HG03139 (cell line): ENCODE data around the gene KIAA1328.
"Not testable (repeated sequence)": the region's sequence is repeated elsewhere in the genome, so short reads cannot be mapped to it uniquely, and the experiment has no call there.

Experiments
- ATAC-seq: cut with Tn5 transposase; IDR thresholded peaks from one replicate; pipeline ENCODE4 v1.9.1; 2021; ENCODE audit not compliant: unreplicated experiment

The KIAA1328 gene

GRCh38 chr18:36821681-36822080 lies 7.2 kb upstream of the KIAA1328 start:
- ATAC-seq = no peak

- ATAC-seq = no peak
Measured at GRCh38 chr18:36825526-36825925, 3.4 kb upstream of the KIAA1328 start.

DNA sequence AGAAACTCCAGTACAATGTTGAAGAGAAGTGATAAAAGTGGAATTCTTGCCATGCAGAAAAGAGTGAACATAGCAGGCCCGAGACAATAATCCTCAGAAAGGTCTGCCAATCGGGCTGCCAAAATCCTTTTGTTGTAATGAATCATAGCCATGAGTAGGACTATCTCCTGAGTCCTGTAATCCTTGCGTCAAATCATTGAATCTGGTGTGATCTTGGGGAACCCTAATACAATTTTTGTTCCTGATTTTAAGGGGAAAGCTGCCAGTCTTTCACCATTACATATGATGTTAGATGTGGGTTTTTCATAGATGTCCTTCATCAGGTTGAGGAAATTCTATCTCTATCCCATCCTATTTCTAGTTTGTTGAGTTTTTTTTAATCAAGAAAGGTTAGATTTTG lies 2.4 kb upstream of the KIAA1328 start:
- ATAC-seq = no peak

GRCh38 chr18:36828157-36828629 lies 734 bp upstream of the KIAA1328 start:
- ATAC-seq = no peak

- ATAC-seq = no peak
Measured at GRCh38 chr18:36829362-36830157, 633 bp downstream of the KIAA1328 start.

GRCh38 chr18:36830158-36830495 lies 1.2 kb downstream of the KIAA1328 start:
- ATAC-seq = no peak

DNA sequence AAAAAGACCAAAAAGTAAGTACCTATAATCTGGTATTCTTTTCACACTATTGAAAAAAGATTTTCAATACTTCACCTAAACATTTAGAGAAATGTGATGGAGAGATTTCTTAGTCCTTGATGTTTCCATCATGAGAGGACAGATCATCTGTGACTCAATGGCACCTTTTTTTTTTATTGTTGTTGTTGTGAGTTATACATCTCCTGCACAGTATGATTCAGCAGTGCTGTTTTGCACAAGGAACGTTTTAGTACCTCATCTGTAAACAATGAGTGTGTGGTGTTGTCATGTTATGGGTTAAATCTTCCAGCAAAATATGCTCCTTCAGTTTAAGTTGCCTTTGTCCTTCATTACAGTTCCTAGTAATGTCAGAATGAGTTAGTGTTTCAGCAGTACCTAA lies 2.2 kb downstream of the KIAA1328 start:
- ATAC-seq = no peak

DNA sequence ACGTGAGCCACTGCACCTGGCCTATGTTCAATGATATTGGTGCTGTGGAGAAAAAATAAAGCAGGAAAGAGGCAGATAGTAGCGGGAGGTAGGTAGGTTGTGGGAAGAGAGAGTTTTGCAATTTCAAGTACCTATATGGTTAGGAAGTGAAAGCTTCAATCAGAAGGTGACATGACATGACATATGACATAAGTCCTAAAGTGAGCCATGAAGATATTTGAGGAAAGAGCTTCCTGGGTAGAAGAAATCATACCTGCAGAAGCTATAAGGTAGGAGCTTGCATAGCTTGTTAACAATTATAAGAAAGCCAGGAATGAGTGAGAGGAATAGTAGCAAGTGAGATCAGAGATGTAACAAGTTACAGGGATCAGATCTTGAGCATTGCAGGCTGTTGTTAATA lies 4.2 kb downstream of the KIAA1328 start:
- ATAC-seq = no peak

DNA sequence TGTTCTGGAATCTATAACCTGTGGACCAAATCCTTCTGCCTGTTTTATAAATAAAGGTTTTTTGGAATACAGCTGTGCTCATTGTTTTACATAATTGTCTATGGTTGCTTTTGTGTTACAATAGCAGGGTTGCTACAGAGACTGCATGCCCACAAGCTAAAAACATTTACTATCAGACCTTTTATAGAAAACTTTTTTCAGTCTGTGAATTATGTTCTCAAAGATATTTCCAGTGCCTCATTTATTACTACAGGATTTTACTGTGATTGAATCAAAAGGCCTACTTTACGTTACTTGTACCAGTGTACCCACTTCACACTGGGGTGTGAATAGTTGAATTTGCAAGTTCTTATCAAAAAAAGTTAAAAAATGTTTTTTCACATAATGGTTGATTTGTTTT lies 7.0 kb downstream of the KIAA1328 start:
- ATAC-seq = no peak

DNA sequence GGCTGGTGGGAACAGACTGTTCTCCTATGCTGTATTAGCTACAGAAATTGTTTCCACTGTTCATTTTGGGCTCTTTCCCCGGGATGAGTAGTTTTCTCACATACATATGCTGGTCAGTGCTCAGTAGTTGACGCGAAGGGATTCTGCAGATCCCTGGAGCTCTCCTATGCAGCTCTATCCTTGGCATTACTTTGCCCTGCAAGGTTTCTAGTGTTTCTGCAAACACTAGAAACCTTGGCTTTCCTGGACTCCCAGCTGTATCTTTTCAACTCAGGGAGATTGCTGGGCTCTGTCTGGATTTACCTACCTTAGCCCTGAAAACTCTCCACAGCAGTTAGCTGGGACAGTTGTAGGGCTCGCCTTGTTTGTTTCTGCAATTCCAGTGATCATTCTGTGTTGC lies 10.9 kb downstream of the KIAA1328 start:
- no peak for ATAC-seq

- ATAC-seq = no peak
Measured at GRCh38 chr18:36843199-36843598, 14.3 kb downstream of the KIAA1328 start.

- no peak for ATAC-seq
Measured at GRCh38 chr18:36843784-36844183, 14.9 kb downstream of the KIAA1328 start.

DNA sequence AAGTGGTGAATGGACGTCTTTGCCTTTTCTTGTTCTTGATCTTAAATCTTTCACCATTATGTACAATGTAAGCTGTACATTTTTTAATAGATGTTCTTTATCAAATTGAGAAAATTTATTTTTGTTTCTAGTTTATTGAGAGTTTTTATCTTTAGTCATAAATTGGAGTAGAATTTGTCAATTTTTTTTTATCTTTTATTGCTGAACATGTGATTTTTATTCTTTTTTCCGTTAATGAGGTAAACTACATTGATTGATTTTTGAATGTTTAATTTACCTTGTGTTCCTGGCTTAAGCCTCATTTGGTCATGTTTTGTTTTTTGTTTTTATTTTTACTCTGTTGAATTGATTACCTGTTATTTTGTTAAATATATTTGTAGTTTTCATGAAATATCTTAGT lies 19.7 kb downstream of the KIAA1328 start:
- ATAC-seq = no peak

GRCh38 chr18:36849288-36850006 lies 20.5 kb downstream of the KIAA1328 start:
- ATAC-seq = no peak

DNA sequence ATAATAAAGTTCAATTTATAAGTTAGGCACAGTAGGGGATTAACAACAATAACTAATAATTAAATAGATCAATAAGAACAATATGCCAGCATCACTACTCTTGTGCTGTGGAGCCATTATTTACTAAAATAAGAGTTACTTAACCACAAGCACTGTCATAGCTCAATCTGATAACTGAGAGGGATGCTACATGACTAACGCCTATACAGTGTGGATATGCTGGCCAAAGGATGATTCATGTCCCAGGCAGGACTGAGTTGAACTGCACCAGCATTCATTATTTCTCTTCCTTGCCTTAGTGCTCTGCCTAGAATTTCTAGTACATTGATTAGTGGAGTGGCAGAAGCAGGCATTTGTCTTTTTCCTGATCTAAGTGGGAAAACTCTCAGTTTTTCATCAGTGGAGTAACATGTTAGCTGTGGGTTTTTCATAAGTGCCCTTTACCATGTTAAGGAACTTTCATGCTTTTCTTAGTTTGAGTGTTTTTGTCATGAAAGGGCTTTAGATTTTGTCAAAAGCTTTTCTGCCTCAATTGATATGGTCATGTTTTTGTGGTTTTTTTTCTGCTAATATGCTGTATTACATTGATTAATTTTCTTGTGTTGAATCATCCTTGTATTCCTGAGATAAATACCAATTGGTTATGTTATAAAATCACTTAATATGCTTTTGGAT lies 21.7 kb downstream of the KIAA1328 start:
- ATAC-seq = no peak

DNA sequence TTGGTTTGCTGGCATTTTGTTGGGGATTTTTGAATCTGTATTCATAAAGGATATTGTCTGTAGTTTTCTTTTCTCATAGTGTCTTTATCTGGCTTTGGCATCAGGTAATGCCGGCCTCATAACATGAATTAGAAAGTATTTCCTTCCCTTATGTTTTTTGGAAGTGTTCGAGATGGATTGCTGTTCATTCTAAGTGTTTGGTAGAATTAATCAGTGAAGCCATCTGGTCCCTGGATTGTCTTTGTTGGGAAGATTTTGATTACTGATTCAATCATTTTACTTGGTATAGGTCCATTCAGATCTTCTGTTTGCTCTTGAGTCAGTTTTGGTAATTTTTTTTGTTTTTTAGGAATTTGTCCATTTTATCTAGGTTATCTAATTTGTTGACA lies 22.3 kb downstream of the KIAA1328 start:
- no peak for ATAC-seq

DNA sequence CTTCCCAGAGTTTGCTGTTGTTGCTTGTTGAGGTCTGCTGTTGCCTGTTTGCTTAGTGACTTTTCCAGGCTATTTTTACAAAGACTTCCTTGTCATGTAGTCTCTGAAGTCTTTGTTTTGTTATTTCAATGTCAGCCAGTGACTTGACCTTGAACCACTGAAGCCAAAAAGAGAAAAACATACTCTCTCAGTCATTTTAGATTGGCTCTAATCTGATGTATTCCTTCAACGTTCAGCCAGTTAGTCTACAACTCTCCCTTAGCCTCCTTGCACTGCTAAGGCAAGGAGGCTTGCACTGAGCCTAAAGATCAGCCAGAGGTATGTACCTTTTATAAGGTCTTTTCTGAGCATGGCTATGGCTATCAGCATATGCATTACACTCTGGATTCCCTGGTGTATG lies 27.9 kb downstream of the KIAA1328 start:
- no peak for ATAC-seq

GRCh38 chr18:36862182-36862581 lies 33.3 kb downstream of the KIAA1328 start:
- no peak for ATAC-seq

GRCh38 chr18:36867056-36867455 lies 38.1 kb downstream of the KIAA1328 start:
- ATAC-seq = no peak

DNA sequence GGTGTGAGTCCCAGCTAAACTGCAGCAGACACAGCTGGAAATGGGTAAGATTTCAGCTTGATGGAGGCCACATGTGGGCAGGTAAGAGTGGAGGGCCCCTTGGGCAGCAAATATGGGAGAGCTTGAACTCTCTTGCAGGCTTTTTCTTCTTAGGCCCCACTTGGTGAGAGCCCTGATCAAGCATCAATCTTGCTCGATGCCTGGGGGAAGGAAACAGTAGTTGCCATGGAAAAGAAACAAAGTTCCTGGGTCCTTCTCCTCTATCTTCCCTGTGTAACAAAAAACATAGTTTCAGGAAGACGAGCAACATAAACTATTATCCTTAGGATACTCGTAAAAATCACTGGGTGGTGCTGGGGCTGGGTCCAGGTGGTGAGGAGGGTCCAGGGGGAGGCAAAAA lies 42.9 kb downstream of the KIAA1328 start:
- no peak for ATAC-seq

DNA sequence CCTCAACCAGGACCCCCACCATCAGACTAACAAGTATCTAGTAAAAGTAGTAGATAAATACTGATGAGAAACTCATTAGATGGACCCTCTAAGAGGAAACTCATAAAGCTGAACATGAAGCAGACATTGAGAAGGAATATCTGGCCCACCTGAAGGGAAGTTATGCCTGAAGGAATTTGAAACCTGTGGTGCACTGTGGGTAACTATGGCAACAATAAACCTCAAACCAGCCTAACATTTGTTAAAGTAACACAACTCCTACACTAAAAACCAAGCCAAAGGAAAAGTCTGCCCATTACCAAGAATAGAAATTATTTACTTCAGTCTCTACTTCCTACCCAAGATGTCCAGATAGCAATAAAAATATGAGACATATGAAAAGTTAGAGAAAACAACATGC lies 43.4 kb downstream of the KIAA1328 start:
- no peak for ATAC-seq

DNA sequence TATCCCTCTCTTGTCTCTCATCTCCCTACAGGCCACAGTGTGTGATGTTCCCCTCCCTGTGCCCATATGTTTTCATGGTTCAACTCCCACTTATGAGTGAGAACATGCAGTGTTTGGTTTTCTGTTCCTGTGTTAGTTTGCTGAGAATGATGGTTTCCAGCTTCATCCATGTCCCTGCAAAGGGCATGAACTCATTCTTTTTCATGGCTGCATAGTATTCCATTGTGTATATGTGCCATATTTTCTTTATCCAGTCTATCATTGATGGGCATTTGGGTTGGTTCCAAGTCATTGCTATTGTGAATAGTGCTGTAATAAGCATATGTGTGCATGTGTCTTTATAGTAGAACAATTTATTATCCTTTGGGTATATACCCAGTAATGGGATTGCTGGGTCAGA lies 44.9 kb downstream of the KIAA1328 start:
- not testable (repeated sequence) for ATAC-seq
